K562 (cell line): Measurements from ENCODE around the gene SEBOX. TPM values are rescaled to one million over a fixed set of nuclear protein-coding genes. Genes with fewer than 3 reads are reported as not detected.

Experiments
- ARID3B ChIP-seq: fragments of 250-450 bp; sonication (Bioruptor Pico); IDR thresholded peaks from 2 replicates; pipeline ENCODE4 v1.4.0; 2020; ENCODE audit warnings: borderline replicate concordance
- ARNT ChIP-seq, 2 experiments: fragments of 450-650 bp; IDR thresholded peaks; 2 replicates each; pipeline ENCODE4 v1.6.1; 2016; ENCODE audit warnings: mild to moderate bottlenecking in 1 of 2
- FOSL1 ChIP-seq: fragments of 200-800 bp; sonication (Bioruptor generic); conservative IDR thresholded peaks from 2 replicates; pipeline ENCODE4 v1.6.1; 2016; ENCODE audit warnings: missing genetic modification characterization, missing compliant biosample characterization
- HDAC2 ChIP-seq: fragments of 450-650 bp; IDR thresholded peaks from 2 replicates; pipeline ENCODE4 v1.6.1; 2016; ENCODE audit warnings: mild to moderate bottlenecking
- IRF9 ChIP-seq: fragments of 450-650 bp; IDR thresholded peaks from 2 replicates; pipeline ENCODE4 v1.6.1; 2016; ENCODE audit warnings: missing biosample characterization, missing genetic modification characterization
- MCM3 ChIP-seq: fragments of 450-650 bp; IDR thresholded peaks from 2 replicates; pipeline ENCODE4 v1.6.1; 2016
- SMAD1 ChIP-seq: fragments of 150-350 bp; IDR thresholded peaks from 2 replicates; pipeline ENCODE4 v1.6.1; 2014; ENCODE audit warnings: low read length, low read depth; ENCODE audit not compliant: partially characterized antibody
- SOX6 ChIP-seq: fragments of 450-650 bp; IDR thresholded peaks from 2 replicates; pipeline ENCODE4 v1.6.1; 2014; ENCODE audit warnings: mild to moderate bottlenecking
- THRB ChIP-seq: fragments of 450-650 bp; formaldehyde crosslinking; conservative IDR thresholded peaks from 2 replicates; pipeline ENCODE4 v1.4.0; 2022; ENCODE audit warnings: mild to moderate bottlenecking, missing genetic modification characterization
- ZBTB11 ChIP-seq, 3 experiments: fragments of 200-800 bp in 1 of 3; fragments of 250-450 bp in 1 of 3; fragments of 450-650 bp in 1 of 3; sonication (Bioruptor Pico) in 1 of 3; sonication (Bioruptor generic) in 1 of 3; formaldehyde crosslinking in 1 of 3; IDR thresholded peaks; 2 replicates each; pipeline versions ENCODE4 v1.6.1 to v1.8.0; 2016 to 2022; ENCODE audit warnings: mild to moderate bottlenecking in 2 of 3, missing genetic modification characterization in 2 of 3, missing compliant biosample characterization in 1 of 3, moderate library complexity in 1 of 3
- ZMIZ1 ChIP-seq, 2 experiments: fragments of 150-350 bp in 1 of 2; IDR thresholded peaks; 2 replicates each; pipeline ENCODE4 v1.6.1; 2012 to 2016; ENCODE audit warnings: low read depth in 2 of 2, low read length in 2 of 2, mild to moderate bottlenecking in 1 of 2, moderate library complexity in 1 of 2
- ZNF24 ChIP-seq: fragments of 450-650 bp; IDR thresholded peaks from 2 replicates; pipeline ENCODE4 v1.6.1; 2016
- ZNF57 ChIP-seq: fragments of 450-650 bp; formaldehyde crosslinking; IDR thresholded peaks from 2 replicates; pipeline ENCODE4 v1.4.0; 2020; ENCODE audit warnings: mild to moderate bottlenecking, moderate library complexity
- ZSCAN32 ChIP-seq: fragments of 450-650 bp; formaldehyde crosslinking; IDR thresholded peaks from 2 replicates; pipeline ENCODE4 v1.4.0; 2020; ENCODE audit warnings: mild to moderate bottlenecking, moderate library complexity
- polyA plus RNA-seq, 8 experiments: library from polyadenylated mRNA; depleted of rRNA in 4 of 8; stranded (reverse) in 5 of 8; unstranded in 3 of 8; fragments of >200 nt; fragmentation: Nextera tagmentation in 2 of 8; fragmentation: Illumina TruSeq in 1 of 8; extraction: Ambion mirVana in 2 of 8; extraction: Trizol in 1 of 8; gene quantifications; 2 replicates each; pipeline versions ENCODE4 v1.2.1 to v1.2.3, GENCODE V29; 2011 to 2014; ENCODE audit warnings: inconsistent platforms in 1 of 8, missing spikeins in 1 of 8
- total RNA-seq, 7 experiments: library from RNA; depleted of rRNA in 6 of 7; stranded (reverse); fragments of >200 nt in 6 of 7; fragmentation: Illumina TruSeq in 2 of 7; extraction: Trizol in 2 of 7; gene quantifications; 2 replicates each; pipeline versions ENCODE4 v1.2.1 to v1.2.3, GENCODE V29; 2011 to 2021; ENCODE audit warnings: low replicate concordance in 1 of 7

SEBOX gene
- total and polyA plus RNA-seq, 9 of the 15 experiments (the other 6 are each of a cell fraction or from before 2014, with no cell fraction given), result not detected

- TF ChIP-seq ZBTB11 (CRISPR knock-in tag; IDR thresholded peaks at IDR 0.05) (peak in 2 of 3 experiments; percentile 41 to 92; a peak in 3 of 6 replicates), ZMIZ1 (IDR thresholded peaks at IDR 0.05; ENCODE audit: low read depth in 2 of 2, low read length in 2 of 2) (no peak), ARID3B (CRISPR knock-in tag) (no peak), ZNF24 (no peak), SMAD1 (peak; percentile 22), FOSL1 (tag) (peak; percentile 80), IRF9 (tag) (no peak), ZNF57 (CRISPR knock-in tag) (no peak), THRB (CRISPR knock-in tag) (peak; percentile 81; the same call in 1 of the 2 replicates), ARNT (IDR thresholded peaks at IDR 0.05) (no peak), ZSCAN32 (CRISPR knock-in tag) (0 out of 2 replicates have a peak, but pooled peaks have one; percentile 14), MCM3 (no peak), HDAC2 (no peak), SOX6 (0 out of 2 replicates have a peak, but pooled peaks have one; percentile 33)
These were observed 29.6 kb downstream of the SEBOX start, which contains the start of the genes IFT20 and TNFAIP1 (continued) for GRCh38 chr17:28335201-28335958.
